Kasumi-1 (cell line): ENCODE data around the gene EPHB4.

ENCODE experiments used
- DNase-seq, 2 experiments: peaks; one replicate each; lab custom pipeline; 2025; lab: John Stamatoyannopoulos, UW

EPHB4 gene

DNA sequence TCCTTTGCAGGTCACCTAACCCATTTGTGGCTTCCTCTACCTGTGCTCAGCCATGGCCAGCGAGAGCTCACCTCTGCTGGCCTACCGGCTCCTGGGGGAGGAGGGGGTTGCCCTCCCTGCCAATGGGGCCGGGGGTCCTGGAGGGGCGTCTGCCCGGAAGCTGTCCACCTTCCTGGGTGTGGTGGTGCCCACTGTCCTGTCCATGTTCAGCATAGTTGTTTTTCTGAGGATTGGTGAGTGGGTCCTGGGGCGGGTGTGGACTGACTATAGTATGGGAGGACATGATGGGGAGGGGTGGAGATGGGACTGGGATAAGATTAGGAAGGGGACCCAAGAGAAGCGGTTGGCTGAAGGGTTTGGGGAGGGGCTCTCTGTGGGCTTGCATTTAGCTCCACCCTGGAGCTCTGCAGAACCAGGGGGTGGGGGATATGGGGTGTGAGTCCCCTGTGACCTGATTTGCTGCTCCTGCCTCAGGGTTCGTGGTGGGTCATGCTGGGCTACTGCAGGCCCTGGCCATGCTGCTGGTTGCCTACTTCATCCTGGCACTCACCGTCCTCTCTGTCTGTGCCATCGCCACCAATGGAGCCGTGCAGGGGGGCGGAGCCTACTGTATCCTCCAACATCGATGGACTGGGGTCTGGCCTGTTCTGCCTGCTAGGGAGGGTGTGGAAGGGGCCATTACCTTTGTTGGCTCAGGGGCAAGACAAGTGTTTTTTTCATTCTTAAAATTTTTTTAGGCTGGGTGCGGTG lies 27.0 kb upstream of the EPHB4 start:
- DNase-seq: no peak

DNA sequence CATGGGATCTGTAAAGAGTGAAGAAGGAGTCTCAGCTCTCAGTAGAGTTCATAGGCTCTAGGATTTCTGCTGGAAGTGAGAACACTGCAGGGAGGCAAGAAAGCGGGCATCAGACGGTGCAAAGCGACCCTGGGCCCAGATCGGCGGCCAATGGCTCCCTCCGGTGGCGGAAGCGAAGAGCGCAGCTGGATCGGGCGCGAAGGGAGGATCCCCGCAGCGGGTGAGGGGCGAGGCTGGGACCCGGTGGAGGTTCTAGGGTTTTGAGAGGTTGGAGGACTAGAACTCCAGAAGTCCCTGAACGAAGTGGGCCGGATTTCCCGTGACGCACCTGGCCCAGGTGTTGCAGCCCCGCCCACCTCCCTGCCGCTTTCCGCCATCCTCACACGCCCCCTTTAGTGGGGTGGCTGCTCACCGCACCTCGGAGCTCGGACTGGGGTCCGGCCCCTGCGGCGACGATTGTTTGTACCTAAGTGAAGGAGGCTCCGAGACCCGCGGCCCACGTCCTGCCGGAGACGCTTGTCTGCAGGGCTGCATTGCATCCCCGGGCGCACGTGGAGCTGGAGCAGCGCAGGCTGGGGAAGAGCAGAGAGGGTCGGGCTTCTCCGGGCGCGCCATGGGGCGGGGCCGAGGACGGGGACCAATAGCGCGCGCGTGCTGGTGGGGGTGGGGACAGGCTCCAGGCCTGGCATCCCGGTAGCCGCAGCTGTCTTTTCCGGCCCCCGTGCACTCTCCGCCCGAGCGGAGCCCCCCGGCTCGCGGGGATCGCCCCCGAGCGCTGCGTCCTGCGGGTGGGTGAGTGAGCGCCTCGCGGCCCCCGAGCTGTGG lies 24.9 kb upstream of the EPHB4 start, which contains the start of gene SLC12A9:
SLC12A9 (plus strand) TSS at position 666 of the 825 bp plus-strand sequence. CDS start 1,485 bp downstream, outside the sequence.
- DNase-seq: peak; percentile 84 to 88

DNA sequence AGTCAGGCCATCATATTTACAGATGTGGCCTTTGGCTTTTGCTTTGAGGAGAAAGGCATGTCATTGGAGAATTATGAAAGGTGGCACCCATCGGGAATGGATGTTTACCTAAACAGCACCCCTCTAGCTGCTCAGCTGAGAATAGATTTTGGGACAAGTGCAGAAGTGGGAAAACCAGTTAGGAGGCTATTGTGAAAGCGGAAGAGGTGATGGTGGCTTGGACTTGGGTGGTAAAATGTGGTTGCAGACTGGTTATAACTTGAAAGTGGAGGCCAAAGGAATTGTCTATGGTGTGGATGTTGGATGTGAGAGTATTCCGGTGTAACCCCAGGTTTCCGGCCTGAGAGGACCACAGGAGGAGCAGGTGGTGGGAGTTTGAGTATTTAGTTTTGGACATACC lies 20.0 kb upstream of the EPHB4 start:
- DNase-seq: no peak

DNA sequence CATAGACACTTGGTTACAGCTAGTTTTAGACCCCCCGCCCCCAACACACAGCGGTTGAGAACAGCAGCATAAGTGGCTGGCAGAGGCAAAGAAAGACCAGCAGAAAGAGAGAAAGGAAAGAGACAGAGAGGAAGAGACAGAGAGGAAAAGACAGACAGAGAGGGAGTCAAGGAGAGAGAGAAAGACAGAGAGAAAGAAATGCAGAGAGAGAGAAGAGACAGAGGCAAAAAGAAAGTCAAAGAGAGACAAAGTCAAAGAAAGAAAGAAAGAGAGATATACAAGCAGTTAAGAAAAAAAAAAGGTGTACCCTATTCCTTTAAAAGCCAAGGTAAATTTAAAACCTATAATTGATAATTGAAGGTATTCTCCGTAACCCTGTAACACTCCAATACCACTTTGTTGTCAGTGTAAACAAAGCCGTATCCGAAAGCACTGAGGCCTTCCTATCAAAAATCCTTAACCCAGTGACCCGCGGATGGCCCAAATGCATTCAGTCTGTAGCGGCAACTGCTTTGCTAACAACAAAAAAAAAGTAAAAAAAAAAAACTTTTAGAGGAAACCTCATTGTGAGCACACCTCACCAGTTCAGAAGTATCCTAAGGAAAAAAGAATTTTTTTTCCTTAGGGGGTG lies 13.3 kb upstream of the EPHB4 start:
- DNase-seq: no peak

DNA sequence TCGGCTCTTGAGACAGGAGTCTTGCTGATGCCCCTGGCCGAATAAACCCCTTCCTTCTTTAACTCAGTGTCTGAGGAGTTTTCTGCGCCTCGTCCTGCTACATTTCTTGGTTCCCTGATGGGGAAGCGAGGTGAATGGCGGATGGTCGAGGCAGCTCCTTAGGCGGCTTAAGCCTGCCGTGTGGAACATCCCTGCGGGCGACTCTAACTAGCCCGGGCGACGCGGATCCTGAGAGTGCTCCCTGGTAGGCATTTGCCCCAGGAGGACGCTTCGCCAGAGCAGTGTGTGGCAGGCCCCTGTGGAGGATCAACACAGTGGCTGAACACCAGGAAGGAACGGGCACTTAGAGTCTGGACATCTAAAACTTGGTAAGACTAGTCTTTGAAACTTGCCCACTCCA lies 12.0 kb upstream of the EPHB4 start:
- DNase-seq: no peak

DNA sequence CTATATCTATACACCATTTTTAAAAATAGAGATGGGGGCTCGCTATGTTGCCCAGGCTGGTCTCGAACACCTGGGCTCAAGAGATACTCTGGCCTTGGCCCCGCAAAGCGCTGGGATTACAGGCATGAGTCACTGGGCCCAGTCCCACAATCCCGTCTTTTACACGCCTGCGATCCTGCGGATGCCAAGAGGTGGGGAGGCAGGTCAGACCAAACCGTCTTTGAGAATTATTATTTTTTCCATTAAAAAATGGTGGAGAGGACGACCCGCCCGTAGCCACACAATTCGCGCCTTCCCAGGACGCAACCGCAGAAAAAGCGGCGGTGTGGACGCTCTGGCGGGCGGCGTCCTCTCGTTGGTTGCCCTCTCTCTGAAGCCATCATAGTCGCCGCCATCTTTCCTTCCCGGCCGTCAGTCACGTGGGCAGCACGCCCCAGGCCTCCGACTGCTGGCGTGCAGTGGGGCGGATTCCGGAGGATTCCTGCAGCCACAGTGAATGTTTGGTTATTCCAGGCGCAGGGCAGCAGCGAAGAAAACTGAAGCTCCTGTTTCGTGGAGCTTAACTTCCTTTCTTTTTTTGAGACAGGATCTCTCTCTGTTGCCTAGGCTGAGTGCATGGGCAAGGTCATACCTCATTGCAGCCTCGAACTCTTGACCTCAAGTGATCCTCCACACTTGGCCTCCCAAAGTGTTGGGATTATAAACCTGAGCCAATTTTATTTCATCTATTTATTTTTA lies 9.9 kb upstream of the EPHB4 start:
- DNase-seq: peak; percentile 56 to 65

DNA sequence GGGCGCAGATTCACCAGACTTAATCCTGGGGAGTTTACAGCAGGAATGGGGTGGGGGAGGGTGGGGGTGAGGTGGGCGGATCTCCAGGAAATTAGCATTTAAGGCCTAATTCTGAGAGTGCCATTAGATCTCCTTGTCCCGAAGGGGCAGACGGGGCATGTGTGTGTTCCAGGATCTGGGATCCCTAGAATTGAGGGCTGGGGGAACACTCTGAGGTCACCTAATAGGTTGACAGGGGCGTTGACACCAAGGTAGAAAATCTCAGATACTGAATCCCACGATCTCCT lies 9.4 kb upstream of the EPHB4 start:
- DNase-seq: no peak

DNA sequence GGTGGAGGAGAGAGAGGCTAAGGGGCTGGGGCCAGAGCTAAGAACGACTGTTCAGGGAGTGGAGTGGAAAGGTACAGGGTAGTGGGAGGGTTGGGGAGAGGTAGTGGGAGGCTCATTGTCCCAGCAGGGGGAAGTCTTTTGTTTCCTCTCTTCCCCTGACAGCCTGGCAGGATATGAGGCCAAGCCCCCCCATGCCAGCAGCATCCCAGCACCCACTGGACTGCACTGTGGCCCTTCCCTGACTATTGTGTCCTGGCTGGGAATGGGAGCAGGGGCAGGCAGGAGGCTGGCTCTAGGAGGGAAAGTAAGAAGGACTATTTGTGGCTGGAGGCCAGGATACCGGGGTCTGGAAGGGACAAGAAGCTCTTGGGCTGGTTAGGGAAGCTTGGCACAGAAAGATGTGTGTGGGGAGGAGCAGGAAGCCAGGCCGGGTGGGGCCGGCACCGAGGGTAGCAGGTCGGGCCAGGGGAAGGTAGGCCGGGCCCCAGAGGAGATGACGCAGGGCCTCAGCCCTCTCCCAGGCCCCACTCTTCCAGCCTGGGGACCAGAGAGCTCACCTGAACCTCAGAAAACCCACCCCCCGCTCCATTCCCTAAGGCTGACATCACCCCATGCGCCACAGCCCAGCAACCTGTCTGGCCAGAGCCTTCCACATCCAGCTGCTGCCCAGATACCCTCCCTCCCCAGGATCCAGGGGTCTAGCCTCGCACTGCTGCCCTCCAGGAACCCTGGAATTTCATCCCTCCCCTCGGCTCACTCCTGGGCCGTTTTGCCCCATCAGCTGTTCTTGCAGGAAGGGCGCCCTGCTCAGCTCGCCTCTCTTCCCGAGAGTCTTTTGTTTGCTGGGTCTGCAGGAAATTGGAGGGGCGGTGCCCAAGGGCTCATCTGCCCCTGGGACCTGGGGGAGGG lies 8.8 kb upstream of the EPHB4 start:
- peak in 1 of 2 experiments; percentile 9 for DNase-seq

DNA sequence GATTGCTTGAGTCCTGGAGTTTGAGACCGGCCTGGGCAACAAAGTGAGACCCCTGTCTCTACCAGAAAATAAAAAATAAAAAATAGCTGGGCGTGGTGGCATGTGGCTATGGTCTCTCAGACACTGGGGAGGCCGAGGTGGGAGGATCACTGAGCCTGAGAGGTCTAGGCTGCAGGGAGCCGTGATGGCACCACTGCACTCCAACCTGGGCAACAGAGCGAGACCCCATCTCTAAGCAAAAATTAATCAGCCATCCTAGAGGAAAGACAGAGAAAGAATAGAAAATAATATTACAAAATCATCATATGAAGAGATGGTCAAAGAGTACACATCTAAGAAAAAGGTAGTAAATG lies 4.9 kb upstream of the EPHB4 start:
- no peak for DNase-seq

DNA sequence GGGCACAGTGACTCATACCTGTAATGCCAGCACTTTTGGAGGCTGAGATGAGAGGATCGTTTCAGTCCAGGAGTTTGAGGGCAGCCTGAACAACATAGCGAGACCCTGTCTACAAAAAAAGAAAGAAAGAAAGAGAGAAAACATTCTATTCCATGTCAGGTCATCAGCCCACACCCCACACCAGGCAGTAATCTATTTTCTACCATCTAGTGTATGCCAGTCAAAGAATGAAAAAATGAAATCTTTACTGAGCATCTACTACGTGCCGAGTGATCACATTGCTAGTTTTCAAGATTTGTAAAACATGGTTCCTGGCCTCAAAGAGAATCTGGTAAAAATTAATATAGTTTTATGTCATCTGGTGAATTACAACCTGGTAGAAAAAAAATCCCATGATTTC lies 3.1 kb upstream of the EPHB4 start:
- DNase-seq: no peak

DNA sequence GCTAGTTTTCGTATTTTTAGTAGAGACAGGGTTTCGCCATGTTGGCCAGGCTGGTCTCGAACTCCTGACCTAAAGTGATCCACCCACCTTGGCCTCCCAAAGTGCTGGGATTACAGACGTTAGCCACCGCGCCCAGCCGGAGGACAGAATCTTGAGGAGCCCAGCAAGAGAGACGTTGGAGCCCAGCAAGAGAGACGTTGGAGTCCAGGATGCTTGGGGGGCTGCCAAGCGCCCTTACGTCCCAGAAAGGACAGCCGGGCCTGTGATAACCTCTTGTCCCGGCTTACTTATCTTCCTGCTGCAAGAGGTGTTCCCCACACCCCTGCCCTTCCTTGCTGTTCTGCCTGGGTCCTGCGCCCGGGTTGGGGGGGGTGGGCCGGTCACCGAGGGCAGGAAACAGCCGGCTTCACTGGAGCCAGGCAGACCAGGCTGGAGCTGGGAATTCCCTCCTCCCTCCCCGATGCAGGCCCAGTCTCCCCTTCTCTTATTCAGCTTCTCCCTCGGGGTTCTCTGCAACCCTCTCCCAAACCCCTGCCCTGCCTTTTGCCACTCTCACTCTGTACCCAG lies 1.9 kb upstream of the EPHB4 start:
- no peak for DNase-seq

DNA sequence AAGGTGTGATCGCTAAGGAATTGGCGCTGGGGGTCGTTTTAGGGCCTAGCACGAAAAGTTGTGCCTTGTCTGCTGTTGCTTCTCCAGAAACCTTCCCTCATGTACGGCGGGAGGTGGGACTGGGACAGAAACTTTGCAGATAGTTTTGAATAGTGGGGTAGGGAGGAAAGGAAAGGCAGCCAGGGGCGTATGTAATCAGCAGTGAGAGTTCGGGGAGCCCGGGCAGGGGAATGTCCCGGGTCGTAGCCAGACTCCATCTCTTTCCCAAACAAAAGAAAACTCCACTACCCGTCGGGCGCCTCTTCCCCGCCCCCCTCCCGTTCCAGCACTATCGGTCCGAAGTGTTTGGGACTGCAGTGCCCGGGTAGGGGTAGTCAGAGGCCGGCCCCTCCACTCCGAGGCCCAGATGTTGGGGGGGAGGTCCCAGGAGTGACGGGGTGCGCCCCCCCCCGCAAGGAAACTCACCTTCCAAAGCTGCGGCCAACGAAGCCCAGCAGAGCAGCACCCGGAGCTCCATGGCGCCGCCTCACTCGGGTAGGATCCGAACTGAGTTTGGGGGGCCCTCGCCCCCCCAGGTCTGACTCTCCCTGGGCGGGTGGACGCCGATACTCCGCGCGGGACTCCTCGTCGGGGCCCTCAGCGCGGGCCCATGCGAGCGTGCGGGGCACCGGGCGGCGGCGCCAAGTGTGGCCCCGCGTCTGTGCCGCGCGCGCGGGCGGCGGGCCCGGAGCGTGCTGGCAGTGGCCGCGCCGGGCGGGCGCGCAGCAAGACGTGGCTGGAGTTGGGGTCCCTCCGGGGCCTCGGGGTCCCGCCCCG lies 601 bp downstream of the EPHB4 start:
- DNase-seq: peak in 1 of 2 experiments; percentile 16

DNA sequence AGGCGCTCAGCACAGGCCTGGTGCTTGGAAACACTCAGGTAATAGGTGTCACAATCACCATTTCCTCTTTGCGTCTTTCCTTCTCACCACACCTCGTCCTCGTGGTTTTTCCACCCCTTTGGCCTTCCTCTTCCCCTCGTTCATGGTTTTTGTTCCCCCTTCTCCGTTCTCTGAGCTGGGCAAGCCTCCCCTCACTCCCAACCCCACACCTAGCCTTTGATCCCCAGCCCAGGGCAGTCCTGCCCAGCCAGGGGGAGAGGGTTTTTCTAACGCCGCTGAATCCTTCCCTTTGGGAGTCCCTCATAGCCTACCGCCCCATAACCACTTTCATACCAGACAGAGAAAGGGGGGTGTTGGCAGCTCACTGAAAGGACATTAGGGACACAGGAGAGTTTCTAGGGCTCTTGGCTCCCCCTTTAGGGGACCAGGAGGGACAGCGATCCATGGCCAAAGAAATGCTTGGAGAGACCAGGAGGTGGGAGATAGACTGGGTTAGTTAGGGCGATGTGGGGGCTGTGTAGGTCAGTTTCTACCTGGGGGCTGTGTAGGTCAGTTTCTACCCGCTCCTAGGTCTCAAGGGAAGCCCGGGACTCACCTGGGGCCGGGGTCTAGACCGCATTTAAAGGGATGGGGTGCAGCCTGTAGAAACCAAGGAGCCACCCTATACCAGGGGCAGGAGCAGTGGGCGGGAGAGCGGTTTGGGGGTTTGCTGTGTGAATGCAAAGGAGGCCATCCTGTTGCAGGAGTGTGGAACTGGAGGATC lies 1.4 kb downstream of the EPHB4 start:
- peak; percentile 36 to 47 for DNase-seq

DNA sequence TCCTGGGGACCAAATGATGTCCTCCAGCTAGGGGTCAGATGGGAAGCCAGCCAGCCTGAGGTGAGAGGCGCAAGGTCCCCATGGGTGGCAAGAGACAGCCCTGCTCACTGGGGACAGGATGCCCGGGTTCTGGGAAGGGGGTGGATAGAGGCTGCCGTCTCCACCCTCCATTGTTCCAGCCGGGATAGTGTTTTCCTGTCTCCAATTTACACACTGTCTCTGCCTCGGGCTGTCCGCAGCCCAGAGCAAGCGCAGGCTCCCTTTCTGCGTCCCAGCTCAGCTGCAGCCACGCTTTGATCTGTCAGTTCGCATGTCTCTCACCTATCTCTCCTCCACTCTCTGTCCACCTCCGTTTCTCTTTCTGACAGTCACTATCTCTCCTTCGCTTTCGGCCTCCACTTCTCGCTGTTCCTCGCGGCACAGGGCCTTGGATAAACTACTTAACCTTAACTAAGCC lies 2.1 kb downstream of the EPHB4 start:
- DNase-seq: no peak

DNA sequence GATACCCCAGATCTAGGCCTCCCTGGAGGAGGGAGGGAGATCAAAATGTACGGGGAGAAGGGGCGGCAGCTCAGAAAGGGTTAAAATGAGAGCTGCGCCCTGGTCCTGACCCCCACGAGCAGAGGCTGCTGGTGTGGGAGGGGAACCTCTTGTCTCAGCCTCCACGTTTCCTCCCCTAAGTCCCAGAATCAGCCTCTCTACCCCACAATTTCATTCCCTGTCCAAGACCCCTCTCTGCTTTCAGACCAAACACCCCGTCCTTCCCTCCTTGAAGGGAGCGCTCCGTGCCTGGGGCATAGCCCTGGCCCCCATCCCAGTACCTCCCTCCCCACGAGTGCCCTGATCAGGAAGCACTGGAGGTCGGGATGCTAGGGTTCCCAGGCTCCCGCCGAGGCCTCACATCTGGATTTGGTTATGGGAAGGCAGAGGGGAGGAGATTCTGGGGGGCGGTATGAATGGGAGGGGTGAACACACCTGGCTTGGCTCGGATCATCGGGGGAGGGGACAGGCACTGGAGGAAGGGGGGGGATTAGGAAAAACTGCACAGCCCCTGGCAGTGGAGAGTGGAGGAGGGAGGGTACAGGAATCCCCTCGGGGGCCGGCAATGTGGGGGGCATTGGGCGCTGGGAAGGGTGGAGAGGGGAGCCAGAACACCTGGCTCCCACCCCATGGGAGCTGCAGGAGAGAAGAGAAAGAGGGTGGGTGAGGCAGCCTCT lies 2.7 kb downstream of the EPHB4 start:
- no peak for DNase-seq

DNA sequence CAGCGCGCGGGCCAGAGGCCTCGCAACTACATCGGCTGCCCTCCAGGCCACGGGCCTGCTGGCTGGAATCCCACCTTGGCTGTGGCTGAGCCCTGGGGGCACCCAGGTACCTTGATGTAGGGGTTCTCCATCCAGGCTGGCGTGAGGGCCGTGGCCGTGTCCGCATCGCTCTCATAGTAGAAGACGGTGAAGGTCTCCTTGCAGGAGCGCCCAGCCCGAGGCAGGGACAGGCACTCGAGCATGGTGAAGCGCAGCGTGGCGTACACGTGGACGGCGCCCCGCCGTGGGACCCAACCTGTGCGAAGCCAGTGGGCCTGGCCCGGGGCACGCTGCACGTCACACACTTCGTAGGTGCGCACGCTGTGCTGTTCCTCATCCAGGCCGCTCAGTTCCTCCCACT lies 3.8 kb downstream of the EPHB4 start:
- DNase-seq: no peak

DNA sequence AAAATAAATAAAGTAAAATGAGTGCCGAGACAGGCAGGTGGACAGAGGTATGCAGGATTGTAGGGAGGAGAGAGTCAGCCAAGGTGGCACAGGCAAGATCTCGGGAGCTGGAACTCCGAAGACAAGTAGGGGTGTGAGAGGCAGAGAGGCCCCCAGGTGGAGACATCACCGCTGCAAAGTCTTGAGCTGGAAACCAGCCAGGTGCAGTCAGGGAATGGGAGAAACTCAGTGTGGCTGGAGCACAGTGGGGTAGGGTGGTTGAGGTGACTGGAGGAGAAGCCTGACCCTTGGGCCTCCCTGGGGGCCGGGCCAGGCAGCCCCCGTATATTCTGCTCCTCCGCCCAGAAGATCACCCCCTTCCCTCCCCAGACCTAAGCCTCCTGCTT lies 4.2 kb downstream of the EPHB4 start:
- no peak for DNase-seq

DNA sequence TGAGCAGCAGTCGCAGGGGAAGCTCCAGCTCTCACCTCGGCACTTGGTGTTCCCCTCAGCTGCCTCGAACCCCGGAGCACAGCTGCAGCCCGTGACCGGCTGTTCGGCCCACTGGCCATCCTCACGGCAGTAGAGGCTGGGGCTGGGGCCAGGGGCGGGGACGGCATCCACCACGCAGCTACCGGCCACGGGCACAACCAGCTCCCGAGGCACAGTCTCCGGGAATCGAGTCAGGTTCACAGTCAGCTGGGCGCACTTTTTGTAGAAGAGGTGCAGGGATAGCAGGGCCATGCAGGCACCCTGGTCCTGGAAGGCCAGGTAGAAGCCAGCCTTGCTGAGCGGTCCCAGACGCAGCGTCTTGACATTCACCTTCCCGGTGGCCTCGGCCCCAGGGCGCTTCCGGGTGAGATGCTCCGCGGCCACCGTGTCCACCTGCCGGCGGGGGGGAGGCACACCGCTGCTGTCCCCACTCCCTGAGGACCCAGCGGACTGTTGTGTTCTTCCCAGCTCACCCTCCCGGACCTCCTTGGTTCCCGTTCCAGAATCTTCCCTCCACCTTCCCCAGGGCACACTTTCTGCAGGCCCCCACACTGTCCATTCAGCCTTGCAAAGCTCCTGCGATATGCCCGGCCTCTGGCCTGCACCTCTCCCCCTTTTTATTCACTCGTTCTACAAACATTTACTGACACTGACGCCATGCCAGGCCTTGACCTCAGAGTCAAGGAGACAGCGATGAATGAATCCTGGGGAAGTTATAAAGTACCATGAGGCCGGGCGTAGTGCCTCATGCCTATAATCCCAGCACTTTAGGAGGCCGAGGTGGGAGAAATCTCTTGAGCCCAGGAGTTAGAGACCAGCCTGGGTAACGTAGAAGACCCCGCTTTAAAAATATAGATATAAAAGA lies 4.8 kb downstream of the EPHB4 start:
- DNase-seq: no peak
